HepG2 (cell line): ENCODE results near the gene SGO1. TPM values are rescaled to one million over a fixed set of nuclear protein-coding genes. Genes with fewer than 3 reads are reported as not detected.

Experiments
- AKAP8 ChIP-seq: sonication (generic); formaldehyde crosslinking; IDR thresholded peaks from 2 replicates; pipeline ENCODE4 v1.5.1; 2020; ENCODE audit warnings: mild to moderate bottlenecking, missing genetic modification reagents
- CHCHD3 ChIP-seq: sonication (generic); formaldehyde crosslinking; IDR thresholded peaks from 2 replicates; pipeline ENCODE4 v1.8.0; 2022; ENCODE audit warnings: mild to moderate bottlenecking, missing genetic modification reagents, moderate library complexity
- CTCF ChIP-seq: sonication (generic); formaldehyde crosslinking; IDR thresholded peaks from 2 replicates; pipeline ENCODE4 v1.5.0; 2020; ENCODE audit warnings: mild to moderate bottlenecking, missing genetic modification reagents, moderate library complexity
- KLF6 ChIP-seq: IDR thresholded peaks from 2 replicates; pipeline ENCODE4 v1.8.0; 2016; ENCODE audit warnings: missing biosample characterization, missing genetic modification reagents
- MZF1 ChIP-seq: sonication (generic); formaldehyde crosslinking; IDR thresholded peaks from 2 replicates; pipeline ENCODE4 v1.8.1; 2023; ENCODE audit warnings: mild to moderate bottlenecking, missing genetic modification reagents, borderline replicate concordance
- PAF1 ChIP-seq: IDR thresholded peaks from 2 replicates; pipeline ENCODE4 v1.6.1; 2016; ENCODE audit warnings: missing genetic modification reagents, missing compliant biosample characterization
- POLR2A ChIP-seq, 2 experiments: IDR thresholded peaks; 2 replicates each; pipeline ENCODE4 v1.6.1; 2011; ENCODE audit warnings: low read depth in 2 of 2, low read length in 2 of 2, mild to moderate bottlenecking in 1 of 2, moderate library complexity in 1 of 2; ENCODE audit not compliant: insufficient read depth in 1 of 2
- TFE3 ChIP-seq: IDR thresholded peaks from 2 replicates; pipeline ENCODE4 v1.6.1; 2016
- THAP9 ChIP-seq: sonication (generic); formaldehyde crosslinking; IDR thresholded peaks from 2 replicates; pipeline ENCODE4; 2020; ENCODE audit warnings: missing genetic modification reagents, mild to moderate bottlenecking, borderline replicate concordance
- ZFP82 ChIP-seq: sonication (generic); formaldehyde crosslinking; IDR thresholded peaks from 2 replicates; pipeline ENCODE4 v1.5.1; 2020; ENCODE audit warnings: mild to moderate bottlenecking, missing genetic modification reagents, borderline replicate concordance
- ZNF138 ChIP-seq: sonication (generic); formaldehyde crosslinking; IDR thresholded peaks from 2 replicates; pipeline ENCODE4 v1.5.0; 2020; ENCODE audit warnings: mild to moderate bottlenecking, low read depth, missing genetic modification reagents
- ZNF20 ChIP-seq: sonication (generic); formaldehyde crosslinking; IDR thresholded peaks from 2 replicates; pipeline ENCODE4 v1.4.0; 2020; ENCODE audit warnings: mild to moderate bottlenecking, moderate library complexity, missing genetic modification reagents
- ZNF280D ChIP-seq: sonication (generic); formaldehyde crosslinking; IDR thresholded peaks from 2 replicates; pipeline ENCODE4 v1.5.1; 2020; ENCODE audit warnings: mild to moderate bottlenecking, missing genetic modification reagents
- ZNF512B ChIP-seq: sonication (generic); formaldehyde crosslinking; IDR thresholded peaks from 2 replicates; pipeline ENCODE4 v1.5.1; 2020; ENCODE audit warnings: missing genetic modification reagents, mild to moderate bottlenecking, borderline replicate concordance
- ZNF891 ChIP-seq: sonication (generic); formaldehyde crosslinking; IDR thresholded peaks from 2 replicates; pipeline ENCODE4 v1.5.0; 2020; ENCODE audit warnings: mild to moderate bottlenecking, missing genetic modification reagents
- ZZZ3 ChIP-seq: sonication (generic); formaldehyde crosslinking; IDR thresholded peaks from 2 replicates; pipeline ENCODE4 v1.4.0; 2020; ENCODE audit warnings: missing genetic modification reagents, mild to moderate bottlenecking, borderline replicate concordance
- polyA plus RNA-seq, 8 experiments: library from polyadenylated mRNA; depleted of rRNA in 3 of 8; stranded (reverse) in 7 of 8; unstranded in 1 of 8; fragments of >200 nt; fragmentation: Illumina TruSeq in 4 of 8; extraction: Trizol in 4 of 8; gene quantifications; 2 replicates each; pipeline versions ENCODE4 v1.2.1 to v1.2.3, GENCODE V29; 2011 to 2016; ENCODE audit warnings: low read depth in 4 of 8, missing spikeins in 1 of 8, mixed read lengths in 1 of 8; ENCODE audit not compliant: insufficient read depth in 1 of 8
- total RNA-seq, 5 experiments: library from RNA; depleted of rRNA; stranded (reverse); fragments of >200 nt; fragmentation: Illumina TruSeq; extraction: Trizol; gene quantifications; 2 replicates each; pipeline ENCODE4 v1.2.3, GENCODE V29; 2016; ENCODE audit warnings: low read depth in 1 of 5

SGO1 gene
- total and polyA plus RNA-seq, 2 of the 13 experiments (the other 11 are each of a cell fraction or from before 2014, with no cell fraction given) = 2.1 to 16.1 TPM

- TF ChIP-seq ZNF512B (CRISPR knock-in tag) (no peak), KLF6 (CRISPR knock-in tag) (peak; percentile 75; the same call in 1 of the 2 replicates), ZNF280D (no peak), ZNF891 (CRISPR knock-in tag) (peak; percentile 86), THAP9 (CRISPR knock-in tag) (peak; percentile 94; the same call in 1 of the 2 replicates), ZNF138 (no peak), PAF1 (CRISPR knock-in tag) (no peak), AKAP8 (CRISPR knock-in tag) (peak; percentile 66), CHCHD3 (CRISPR knock-in tag) (no peak), ZFP82 (CRISPR knock-in tag) (no peak), MZF1 (no peak), CTCF (CRISPR knock-in tag) (0 out of 2 replicates have a peak, but pooled peaks have one; percentile 6), ZZZ3 (CRISPR knock-in tag) (peak; percentile 64; the same call in 1 of the 2 replicates), POLR2A (IDR thresholded peaks at IDR 0.05; ENCODE audit: insufficient read depth in 1 of 2, low read depth in 2 of 2, low read length in 2 of 2) (peak; percentile 77 to 88), TFE3 (CRISPR knock-in tag) (peak; percentile 84), ZNF20 (CRISPR knock-in tag) (no peak)
These were observed at the start of gene SGO1 (continued) for GRCh38 chr3:20185679-20186599.
